Ovary (tissue), 9 donors: ENCODE measurements around the gene IQCK. TPM values are rescaled to one million over a fixed set of nuclear protein-coding genes. Genes with fewer than 3 reads are reported as not detected.

Experiments
- DNase-seq, 5 donors: peaks; one replicate each; pipeline ENCODE4 v3.0.0-alpha.2; 2019 to 2020
- H3K27ac ChIP-seq, 2 donors: fragments of 200-600 bp; one replicate each; pipeline versions ENCODE4 v1.5.1 to v1.8.0; 2019 to 2022
- H3K27me3 ChIP-seq: fragments of 200-600 bp; one replicate; pipeline ENCODE4 v1.8.0; 2022
- H3K36me3 ChIP-seq: fragments of 200-600 bp; sonication (generic); one replicate; pipeline ENCODE4 v1.5.1; 2019
- H3K4me1 ChIP-seq: one replicate; pipeline ENCODE4 v1.8.1; 2013; ENCODE audit warnings: mild to moderate bottlenecking, moderate library complexity; ENCODE audit not compliant: insufficient read depth
- H3K4me3 ChIP-seq: fragments of 200-600 bp; sonication (generic); one replicate; pipeline ENCODE4 v1.5.1; 2017
- H3K9me3 ChIP-seq, 2 donors: fragments of 200-600 bp in 1 of 2; sonication (generic) in 1 of 2; one replicate each; pipeline versions ENCODE4 v1.5.1 to v1.8.1; 2013 to 2019; ENCODE audit warnings: mild to moderate bottlenecking in 1 of 2, moderate library complexity in 1 of 2
- EP300 ChIP-seq: sonication (generic); formaldehyde crosslinking; IDR thresholded peaks from one replicate; pipeline ENCODE4 v1.6.1; 2017; ENCODE audit warnings: antibody characterized with exemption
- POLR2A ChIP-seq: fragments of 450-650 bp; IDR thresholded peaks from one replicate; pipeline ENCODE4 v1.6.1; 2017; ENCODE audit warnings: antibody characterized with exemption, mild to moderate bottlenecking, moderate library complexity
- WGBS, 3 donors: extraction: QIAGEN DNeasy Blood & Tissue Kit in 1 of 3; methylation state at CpG; one replicate each; pipeline versions ENCODE4 v1.1.5 to v1.1.7; 2013 to 2017; 5-methylcytosine and 5-hydroxymethylcytosine counted together
- intact Hi-C, 4 donors: fragments of 100-400 bp; cut with DNase I; formaldehyde crosslinking; loops; one replicate each; pipeline versions ENCODE4 v1.11.0 to v1.15.1; 2022 to 2023
- polyA plus RNA-seq, 2 donors: library from polyadenylated mRNA; stranded (reverse); fragments of 200-250 nt in 1 of 2; fragments of 350-450 nt in 1 of 2; fragmentation: Illumina TruSeq in 1 of 2; extraction: RNeasy Lipid Tissue Mini Kit (QIAGEN cat#74804) in 1 of 2; gene quantifications; one replicate each; pipeline ENCODE4 v1.2.3, GENCODE V29; 2013 to 2014
- total RNA-seq, 7 donors: library from RNA; depleted of rRNA in 2 of 7; stranded (reverse); fragments of >200 nt in 2 of 7; fragmentation: NEBNext Ultra II Directional in 3 of 7; extraction: Animal tissue kit (Norgen Biotek cat#: 25700) in 3 of 7; gene quantifications; one replicate each; pipeline versions ENCODE4 v1.1.0 to v1.2.4, GENCODE V29; 2016 to 2023
- TF ChIP-seq, protein P1 (sequence below), 3 donors: fragments of 450-650 bp in 2 of 3; fragments of 200-600 bp in 1 of 3; IDR thresholded peaks; one replicate each; pipeline versions ENCODE4 v1.5.1 to v1.8.0; 2016 to 2022; ENCODE audit warnings: antibody characterized with exemption in 3 of 3, mild to moderate bottlenecking in 1 of 3
- donor health status: DM: no; HTN: no; CAD: no; lungs with moderate emphysema.
- donor health status: DM: no; HTN: no; CAD: no.
- donor health status: Bipolar disorder and iron deficiency.
- donor health status: DM: yes; HTN: yes; CAD: no.
- donor health status: DM: no; HTN: no; CAD: no.
- donor health status: DM: yes; HTN: yes; CAD: no.

Gene IQCK
- total and polyA plus RNA-seq, 9 donors: 14.3 to 52.8 (median 18.0) TPM

DNA sequence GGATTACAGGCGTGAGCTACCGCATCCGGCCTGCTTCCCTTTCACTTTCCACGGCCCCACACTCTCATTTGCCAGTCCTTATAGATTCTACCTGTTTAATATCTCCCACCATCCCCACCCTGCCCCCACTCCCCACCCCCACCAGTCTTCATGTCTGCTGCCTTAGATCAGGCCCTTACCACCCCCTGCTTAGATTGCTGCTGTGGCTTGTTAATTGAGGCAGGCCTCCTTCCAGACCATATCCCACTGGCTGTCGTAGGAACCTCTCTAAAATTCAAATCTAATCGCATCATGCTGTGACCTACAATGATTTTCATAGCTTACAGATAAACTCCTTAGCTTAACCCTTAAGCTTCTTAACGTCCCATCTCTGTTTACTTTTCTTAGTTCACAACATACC, 4.9 kb downstream of the IQCK start:
- no peak for TF ChIP-seq POLR2A
- TF ChIP-seq, protein P1, sequence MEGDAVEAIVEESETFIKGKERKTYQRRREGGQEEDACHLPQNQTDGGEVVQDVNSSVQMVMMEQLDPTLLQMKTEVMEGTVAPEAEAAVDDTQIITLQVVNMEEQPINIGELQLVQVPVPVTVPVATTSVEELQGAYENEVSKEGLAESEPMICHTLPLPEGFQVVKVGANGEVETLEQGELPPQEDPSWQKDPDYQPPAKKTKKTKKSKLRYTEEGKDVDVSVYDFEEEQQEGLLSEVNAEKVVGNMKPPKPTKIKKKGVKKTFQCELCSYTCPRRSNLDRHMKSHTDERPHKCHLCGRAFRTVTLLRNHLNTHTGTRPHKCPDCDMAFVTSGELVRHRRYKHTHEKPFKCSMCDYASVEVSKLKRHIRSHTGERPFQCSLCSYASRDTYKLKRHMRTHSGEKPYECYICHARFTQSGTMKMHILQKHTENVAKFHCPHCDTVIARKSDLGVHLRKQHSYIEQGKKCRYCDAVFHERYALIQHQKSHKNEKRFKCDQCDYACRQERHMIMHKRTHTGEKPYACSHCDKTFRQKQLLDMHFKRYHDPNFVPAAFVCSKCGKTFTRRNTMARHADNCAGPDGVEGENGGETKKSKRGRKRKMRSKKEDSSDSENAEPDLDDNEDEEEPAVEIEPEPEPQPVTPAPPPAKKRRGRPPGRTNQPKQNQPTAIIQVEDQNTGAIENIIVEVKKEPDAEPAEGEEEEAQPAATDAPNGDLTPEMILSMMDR (IDR thresholded peaks at IDR 0.05): no peak
- TF ChIP-seq EP300: no peak
- Histone ChIP-seq H3K27ac (no peak overlapping the region), H3K27me3 (no peaks in the 10 kb centered on the region), H3K4me1 (peaks cover 2% of the 10 kb centered on the region), H3K9me3 (no peaks in the 10 kb centered on the region), H3K4me3 (no peak overlapping the region), H3K36me3 (no peaks in the 10 kb centered on the region)
- 84 to 85% (median 85%) methylated on average over 7 of the region's 7 CpGs for WGBS, 3 donors
- intact Hi-C loops: no loop called here
- DNase-seq: no peak

DNA sequence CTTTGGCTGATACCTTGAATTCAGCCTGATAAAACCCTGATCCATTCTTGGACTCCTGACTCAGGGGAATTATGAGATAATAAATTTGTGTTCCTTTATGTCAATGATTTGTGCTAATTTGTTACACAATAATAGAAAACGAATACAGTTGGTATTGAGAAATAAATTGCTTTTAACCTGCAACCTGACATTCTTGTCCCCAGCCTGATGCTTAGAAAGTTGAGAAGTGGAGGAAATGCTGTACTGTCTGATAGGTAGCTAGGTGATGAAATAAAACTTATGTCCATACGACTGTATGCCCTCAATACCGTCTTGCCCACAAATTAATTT, 10.5 kb downstream of the IQCK start:
- no peak for TF ChIP-seq EP300
- TF ChIP-seq, protein P1 (IDR thresholded peaks at IDR 0.05): no peak
- Histone ChIP-seq H3K36me3 (no peaks in the 10 kb centered on the region), H3K27ac (no peak overlapping the region), H3K4me1 (no peaks in the 10 kb centered on the region), H3K27me3 (no peaks in the 10 kb centered on the region), H3K4me3 (no peak overlapping the region), H3K9me3 (no peaks in the 10 kb centered on the region)
- intact Hi-C loops: no loop called here
- no peak for DNase-seq
- 89 to 90% (median 89%) methylated on average over 3 of the region's 3 CpGs for WGBS, 3 donors

DNA sequence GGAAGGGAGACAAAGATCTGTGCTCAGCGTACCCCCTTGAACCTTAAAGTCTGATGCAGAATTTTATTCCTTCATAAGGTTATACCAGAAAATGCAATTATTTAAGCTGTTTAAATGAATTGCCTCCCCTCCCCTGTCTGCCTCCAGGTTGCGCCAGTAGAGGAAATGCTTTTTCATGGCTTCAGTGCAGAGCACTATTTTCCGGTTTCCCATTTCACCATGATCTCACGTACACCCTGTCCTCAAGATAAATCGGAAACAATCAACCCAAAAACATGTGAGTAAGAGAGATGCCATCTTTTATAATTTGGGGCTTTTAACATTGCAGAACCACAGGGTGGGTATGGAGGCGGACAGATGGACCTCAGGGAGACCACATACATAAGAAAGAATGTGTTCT, 15.5 kb downstream of the IQCK start:
- intact Hi-C loops: no loop called here
- 90 to 95% (median 94%) methylated on average over 6 of the region's 6 CpGs for WGBS, 3 donors
- peaks cover 3% of the 10 kb centered on the region for H3K36me3 ChIP-seq

DNA sequence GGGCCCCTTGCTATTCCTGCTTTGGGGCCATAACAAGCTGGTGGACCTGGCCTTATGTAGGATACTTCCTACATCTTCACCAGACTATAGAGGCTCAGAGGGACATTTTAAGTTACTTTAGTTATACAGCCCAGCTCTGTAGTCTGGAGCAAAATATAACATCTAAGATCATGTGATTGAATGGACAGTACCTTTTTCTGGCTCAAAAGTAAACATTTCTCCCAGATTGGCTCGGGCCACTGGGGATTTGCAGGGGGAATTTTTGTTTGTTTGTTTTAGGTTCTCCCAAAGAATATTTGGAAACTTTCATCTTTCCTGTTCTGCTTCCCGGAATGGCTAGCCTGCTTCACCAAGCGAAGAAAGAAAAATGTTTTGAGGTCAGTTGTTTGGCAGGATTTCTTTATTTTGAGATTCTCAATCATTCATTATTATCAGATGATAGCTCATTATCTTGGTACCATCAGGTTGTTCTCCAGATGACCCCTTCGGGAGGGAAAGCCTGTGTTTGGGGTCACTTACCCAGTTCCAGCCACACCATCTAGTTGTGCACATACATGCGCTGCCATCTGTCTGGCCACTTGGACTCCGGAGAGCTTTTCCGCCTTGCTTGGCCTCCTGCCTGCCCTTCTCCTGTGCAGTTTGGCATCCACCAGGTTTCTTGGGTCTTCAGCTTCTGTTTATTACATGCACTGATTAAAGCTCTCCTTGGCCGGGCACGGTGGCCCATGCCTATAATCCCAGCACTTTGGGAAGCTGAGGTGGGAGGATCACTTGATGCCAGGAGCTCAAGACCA, 17.2 kb downstream of the IQCK start:
- DNase-seq: no peak
- peaks cover 3% of the 10 kb centered on the region for H3K36me3 ChIP-seq
- H3K4me3 ChIP-seq: no peak overlapping the region
- TF ChIP-seq, protein P1 (IDR thresholded peaks at IDR 0.05): no peak
- no peak for TF ChIP-seq POLR2A
- no peak for TF ChIP-seq EP300
- no peaks in the 10 kb centered on the region for H3K9me3 ChIP-seq
- no peak overlapping the region for H3K27ac ChIP-seq
- intact Hi-C loops: no loop called here
- H3K4me1 ChIP-seq: peaks cover 1% of the 10 kb centered on the region
- no peaks in the 10 kb centered on the region for H3K27me3 ChIP-seq
- WGBS, 3 donors: 50 to 66% (median 51%) methylated on average over 9 of the region's 9 CpGs

More for the DNA sequence above, 15.5 kb downstream of the IQCK start:
- TF ChIP-seq POLR2A: no peak
- TF ChIP-seq, protein P1 (IDR thresholded peaks at IDR 0.05): no peak
- no peak for TF ChIP-seq EP300
- no peaks in the 10 kb centered on the region for H3K9me3 ChIP-seq
- peaks cover 1% of the 10 kb centered on the region for H3K4me1 ChIP-seq
- no peaks in the 10 kb centered on the region for H3K27me3 ChIP-seq
- H3K27ac ChIP-seq: no peak overlapping the region
- H3K4me3 ChIP-seq: no peak overlapping the region
- DNase-seq: no peak
